ENCODE data around the gene SYNE2. TPM values are rescaled to one million over a fixed set of nuclear protein-coding genes. Genes with fewer than 3 reads are reported as not detected.
A peak's percentile ranks its signal among the peaks of the same experiment; 100 is the strongest.

SYNE2 gene
- total RNA-seq, 1 donor from 2014 or later, result 44.2 TPM

GRCh38 chr14:64215978-64216377 lies 363.2 kb downstream of the SYNE2 start:
- no peak overlapping the region for H3K4me3 ChIP-seq (ENCODE audit: low read depth, low read length)
- no peak for DNase-seq (ENCODE audit: low read depth)
- TF ChIP-seq, protein P1, sequence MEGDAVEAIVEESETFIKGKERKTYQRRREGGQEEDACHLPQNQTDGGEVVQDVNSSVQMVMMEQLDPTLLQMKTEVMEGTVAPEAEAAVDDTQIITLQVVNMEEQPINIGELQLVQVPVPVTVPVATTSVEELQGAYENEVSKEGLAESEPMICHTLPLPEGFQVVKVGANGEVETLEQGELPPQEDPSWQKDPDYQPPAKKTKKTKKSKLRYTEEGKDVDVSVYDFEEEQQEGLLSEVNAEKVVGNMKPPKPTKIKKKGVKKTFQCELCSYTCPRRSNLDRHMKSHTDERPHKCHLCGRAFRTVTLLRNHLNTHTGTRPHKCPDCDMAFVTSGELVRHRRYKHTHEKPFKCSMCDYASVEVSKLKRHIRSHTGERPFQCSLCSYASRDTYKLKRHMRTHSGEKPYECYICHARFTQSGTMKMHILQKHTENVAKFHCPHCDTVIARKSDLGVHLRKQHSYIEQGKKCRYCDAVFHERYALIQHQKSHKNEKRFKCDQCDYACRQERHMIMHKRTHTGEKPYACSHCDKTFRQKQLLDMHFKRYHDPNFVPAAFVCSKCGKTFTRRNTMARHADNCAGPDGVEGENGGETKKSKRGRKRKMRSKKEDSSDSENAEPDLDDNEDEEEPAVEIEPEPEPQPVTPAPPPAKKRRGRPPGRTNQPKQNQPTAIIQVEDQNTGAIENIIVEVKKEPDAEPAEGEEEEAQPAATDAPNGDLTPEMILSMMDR (conservative IDR thresholded peaks at IDR 0.05; ENCODE audit: low read depth, low read length), result no peak

- DNase-seq (ENCODE audit: low read depth), result no peak
These were observed 364.5 kb downstream of the SYNE2 start for GRCh38 chr14:64217308-64217707.

GRCh38 chr14:64217834-64218233 lies 365.0 kb downstream of the SYNE2 start:
- TF ChIP-seq, protein P1 (conservative IDR thresholded peaks at IDR 0.05; ENCODE audit: low read depth, low read length), result no peak
- DNase-seq (ENCODE audit: low read depth), result no peak
- no peak overlapping the region for H3K4me3 ChIP-seq (ENCODE audit: low read depth, low read length)

More at GRCh38 chr14:64217308-64217707, 364.5 kb downstream of the SYNE2 start:
- TF ChIP-seq, protein P1 (conservative IDR thresholded peaks at IDR 0.05; ENCODE audit: low read depth, low read length), result no peak
- H3K4me3 ChIP-seq (ENCODE audit: low read depth, low read length), result no peak overlapping the region

DNA sequence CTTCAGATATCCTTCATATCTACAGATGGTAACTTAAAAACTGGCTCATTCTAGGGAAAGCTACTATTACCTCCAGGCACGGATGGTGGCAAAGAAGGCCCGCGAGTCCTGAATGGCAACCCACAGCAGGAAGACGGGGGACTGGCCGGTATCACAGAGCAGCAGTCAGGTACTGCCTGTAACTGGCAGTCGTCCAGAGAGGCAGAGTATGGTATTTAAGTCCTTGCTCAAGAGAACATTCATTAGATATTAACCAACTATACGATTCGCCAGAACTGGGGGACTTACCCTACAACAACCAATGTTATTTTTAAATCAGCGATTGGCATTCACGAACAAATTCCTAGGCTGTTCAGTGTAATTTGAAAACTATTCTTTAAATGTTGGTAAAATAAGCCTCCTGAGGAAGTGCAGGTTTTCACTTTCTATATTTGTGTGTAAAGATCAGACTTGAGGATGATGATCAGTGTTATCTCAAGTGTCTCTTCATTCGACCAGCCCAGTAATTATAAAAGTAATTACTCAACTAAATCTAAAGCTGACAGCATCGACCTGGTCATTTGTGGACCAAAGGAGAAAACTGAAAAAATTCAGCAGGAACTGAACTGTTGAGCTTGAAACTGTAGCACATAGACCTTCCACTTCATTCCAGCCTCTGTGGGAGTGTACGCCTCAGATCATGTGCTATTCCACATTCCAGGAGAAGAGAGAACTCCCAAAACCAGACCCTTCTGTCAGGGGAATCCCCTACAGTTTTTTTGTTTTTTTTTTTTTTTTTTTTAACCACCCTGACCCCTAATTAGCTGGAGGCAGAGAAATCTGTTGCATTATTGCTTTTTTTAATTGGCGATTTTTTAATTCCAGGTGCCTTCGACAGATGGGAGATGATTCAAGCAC lies 365.8 kb downstream of the SYNE2 start:
- TF ChIP-seq, protein P1 (conservative IDR thresholded peaks at IDR 0.05; ENCODE audit: low read depth, low read length), result no peak
- peak; percentile 32 for DNase-seq (ENCODE audit: low read depth)
- no peak overlapping the region for H3K4me3 ChIP-seq (ENCODE audit: low read depth, low read length)

GRCh38 chr14:64220056-64220455 lies 367.3 kb downstream of the SYNE2 start:
- no peak for DNase-seq (ENCODE audit: low read depth)
- H3K4me3 ChIP-seq (ENCODE audit: low read depth, low read length), result no peak overlapping the region
- TF ChIP-seq, protein P1 (conservative IDR thresholded peaks at IDR 0.05; ENCODE audit: low read depth, low read length), result no peak

- no peak for DNase-seq (ENCODE audit: low read depth)
These were observed 367.7 kb downstream of the SYNE2 start for GRCh38 chr14:64220466-64220865.

More at GRCh38 chr14:64220466-64220865, 367.7 kb downstream of the SYNE2 start:
- H3K4me3 ChIP-seq (ENCODE audit: low read depth, low read length), result no peak overlapping the region
- TF ChIP-seq, protein P1 (conservative IDR thresholded peaks at IDR 0.05; ENCODE audit: low read depth, low read length), result no peak
